HG03135 (cell line): ENCODE data around the gene RGPD3.

Source experiments
- ATAC-seq: cut with Tn5 transposase; IDR thresholded peaks from one replicate; pipeline ENCODE4 v1.9.1; 2021; ENCODE audit warnings: mild to moderate bottlenecking, moderate library complexity; ENCODE audit not compliant: unreplicated experiment

RGPD3 gene

GRCh38 chr2:106344302-106344701 lies 123.9 kb downstream of the RGPD3 start:
- ATAC-seq, result no peak

GRCh38 chr2:106343274-106343673 lies 124.9 kb downstream of the RGPD3 start:
- ATAC-seq, result no peak

GRCh38 chr2:106342831-106343251 lies 125.4 kb downstream of the RGPD3 start:
- no peak for ATAC-seq

- no peak for ATAC-seq
Observed at GRCh38 chr2:106341666-106342065, 126.5 kb downstream of the RGPD3 start.
